H1 (cell line): Measurements from ENCODE around the gene ERN2.

Experiments used
- POLR2A ChIP-seq, 2 experiments: IDR thresholded peaks; 1 replicate in 1 of 2; 2 replicates in 1 of 2; pipeline ENCODE4 v1.6.1; 2011; ENCODE audit warnings: low read depth in 2 of 2, low read length in 2 of 2, mild to moderate bottlenecking in 2 of 2; ENCODE audit errors: control extremely low read depth in 1 of 2
- RFX5 ChIP-seq: IDR thresholded peaks from 2 replicates; pipeline ENCODE4 v1.6.1; 2011; ENCODE audit warnings: low read depth, low read length, improper control_type of control experiment, borderline replicate concordance
- SP1 ChIP-seq: IDR thresholded peaks from 2 replicates; pipeline ENCODE4 v1.6.1; 2011; ENCODE audit warnings: low read depth, low read length
- SP2 ChIP-seq: IDR thresholded peaks from 2 replicates; pipeline ENCODE4 v1.6.1; 2012; ENCODE audit warnings: mild to moderate bottlenecking, low read length, inconsistent platforms
- TF ChIP-seq, protein P1 (sequence below), 3 experiments: IDR thresholded peaks; 1 replicate in 2 of 3; 2 replicates in 1 of 3; pipeline versions ENCODE4 v1.5.1 to v1.6.1; 2011; ENCODE audit warnings: low read length in 3 of 3, mild to moderate bottlenecking in 3 of 3, inconsistent platforms in 2 of 3, low read depth in 1 of 3, moderate library complexity in 1 of 3; ENCODE audit not compliant: insufficient read depth in 1 of 3; ENCODE audit errors: control extremely low read depth in 1 of 3
- TF ChIP-seq, protein P2 (sequence below): IDR thresholded peaks from 2 replicates; pipeline ENCODE4 v1.6.1; 2011; ENCODE audit warnings: low read length, improper control_type of control experiment
- TF ChIP-seq, protein P3 (sequence below): IDR thresholded peaks from 2 replicates; pipeline ENCODE4 v1.6.1; 2011; ENCODE audit warnings: low read depth, mild to moderate bottlenecking, low read length; ENCODE audit not compliant: insufficient read depth

DNA sequence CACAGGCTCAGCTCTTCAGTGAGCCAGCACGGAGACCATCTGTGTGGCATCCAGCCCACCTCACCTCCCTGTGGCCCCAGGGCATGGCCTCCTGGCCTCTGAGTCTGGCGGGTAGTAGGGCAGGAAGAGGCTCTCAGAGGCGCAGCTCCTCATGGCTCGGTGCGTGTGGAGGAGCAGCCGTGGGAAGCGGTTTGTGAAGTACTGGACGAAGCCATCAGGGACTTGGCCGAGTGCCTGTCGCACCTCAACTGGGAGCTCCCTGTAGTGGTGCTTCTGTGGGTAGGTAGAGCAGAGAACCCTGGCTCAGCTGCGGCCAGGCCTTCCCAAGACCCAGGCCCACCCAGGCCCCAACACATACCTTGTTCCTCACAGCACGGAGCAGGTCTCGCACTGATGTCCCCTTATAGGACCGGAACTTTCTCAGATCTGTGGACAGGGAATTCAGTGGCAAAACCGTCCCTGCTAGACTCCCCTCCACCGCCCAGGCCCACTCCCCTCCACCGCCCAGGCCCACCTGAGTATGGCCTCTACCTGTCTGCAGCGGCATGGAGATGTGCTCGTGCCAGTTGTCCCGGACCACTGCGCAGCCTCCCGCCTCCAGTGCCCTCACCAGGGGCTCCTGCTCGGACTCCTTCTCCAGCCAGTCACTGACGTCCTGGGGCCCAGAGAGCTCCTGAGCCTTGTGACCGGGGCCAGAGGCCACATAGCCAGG is 22.1 kb downstream of the ERN2 start:
- peak in 1 of 2 experiments; percentile 42; a peak in 1 of 3 replicates for TF ChIP-seq POLR2A (IDR thresholded peaks at IDR 0.05; ENCODE audit: control extremely low read depth in 1 of 2, low read depth in 2 of 2, low read length in 2 of 2)
- TF ChIP-seq, protein P1, sequence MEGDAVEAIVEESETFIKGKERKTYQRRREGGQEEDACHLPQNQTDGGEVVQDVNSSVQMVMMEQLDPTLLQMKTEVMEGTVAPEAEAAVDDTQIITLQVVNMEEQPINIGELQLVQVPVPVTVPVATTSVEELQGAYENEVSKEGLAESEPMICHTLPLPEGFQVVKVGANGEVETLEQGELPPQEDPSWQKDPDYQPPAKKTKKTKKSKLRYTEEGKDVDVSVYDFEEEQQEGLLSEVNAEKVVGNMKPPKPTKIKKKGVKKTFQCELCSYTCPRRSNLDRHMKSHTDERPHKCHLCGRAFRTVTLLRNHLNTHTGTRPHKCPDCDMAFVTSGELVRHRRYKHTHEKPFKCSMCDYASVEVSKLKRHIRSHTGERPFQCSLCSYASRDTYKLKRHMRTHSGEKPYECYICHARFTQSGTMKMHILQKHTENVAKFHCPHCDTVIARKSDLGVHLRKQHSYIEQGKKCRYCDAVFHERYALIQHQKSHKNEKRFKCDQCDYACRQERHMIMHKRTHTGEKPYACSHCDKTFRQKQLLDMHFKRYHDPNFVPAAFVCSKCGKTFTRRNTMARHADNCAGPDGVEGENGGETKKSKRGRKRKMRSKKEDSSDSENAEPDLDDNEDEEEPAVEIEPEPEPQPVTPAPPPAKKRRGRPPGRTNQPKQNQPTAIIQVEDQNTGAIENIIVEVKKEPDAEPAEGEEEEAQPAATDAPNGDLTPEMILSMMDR (IDR thresholded peaks at IDR 0.05; ENCODE audit: control extremely low read depth in 1 of 3, insufficient read depth in 1 of 3, low read depth in 1 of 3, low read length in 3 of 3), result no peak
- TF ChIP-seq, protein P2, sequence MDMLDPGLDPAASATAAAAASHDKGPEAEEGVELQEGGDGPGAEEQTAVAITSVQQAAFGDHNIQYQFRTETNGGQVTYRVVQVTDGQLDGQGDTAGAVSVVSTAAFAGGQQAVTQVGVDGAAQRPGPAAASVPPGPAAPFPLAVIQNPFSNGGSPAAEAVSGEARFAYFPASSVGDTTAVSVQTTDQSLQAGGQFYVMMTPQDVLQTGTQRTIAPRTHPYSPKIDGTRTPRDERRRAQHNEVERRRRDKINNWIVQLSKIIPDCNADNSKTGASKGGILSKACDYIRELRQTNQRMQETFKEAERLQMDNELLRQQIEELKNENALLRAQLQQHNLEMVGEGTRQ, result no peak
- TF ChIP-seq, protein P3, sequence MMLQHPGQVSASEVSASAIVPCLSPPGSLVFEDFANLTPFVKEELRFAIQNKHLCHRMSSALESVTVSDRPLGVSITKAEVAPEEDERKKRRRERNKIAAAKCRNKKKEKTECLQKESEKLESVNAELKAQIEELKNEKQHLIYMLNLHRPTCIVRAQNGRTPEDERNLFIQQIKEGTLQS, result no peak
- no peak for TF ChIP-seq SP2
- TF ChIP-seq SP1, result no peak
- TF ChIP-seq RFX5, result no peak
